Coronary artery (tissue), 2 donors: ENCODE measurements around the gene MSL3B.
A peak's percentile ranks its signal among the peaks of the same experiment; 100 is the strongest.

Experiments used
- DNase-seq: peaks from one replicate; pipeline ENCODE4 v3.0.0-alpha.2; 2017; ENCODE audit warnings: low spot score
- H3K27ac ChIP-seq, 2 donors: fragments of 200-600 bp; sonication (generic); one replicate each; pipeline ENCODE4 v1.5.1; 2016 to 2019
- H3K4me3 ChIP-seq: fragments of 200-600 bp; sonication (generic); 2 replicates; pipeline ENCODE4 v1.5.1; 2016; ENCODE audit warnings: mild to moderate bottlenecking, moderate library complexity
- TF ChIP-seq, protein P1 (sequence below): fragments of 200-600 bp; sonication (generic); IDR thresholded peaks from one replicate; pipeline ENCODE4 v1.5.1; 2019; ENCODE audit warnings: antibody characterized with exemption

MSL3B gene

DNA sequence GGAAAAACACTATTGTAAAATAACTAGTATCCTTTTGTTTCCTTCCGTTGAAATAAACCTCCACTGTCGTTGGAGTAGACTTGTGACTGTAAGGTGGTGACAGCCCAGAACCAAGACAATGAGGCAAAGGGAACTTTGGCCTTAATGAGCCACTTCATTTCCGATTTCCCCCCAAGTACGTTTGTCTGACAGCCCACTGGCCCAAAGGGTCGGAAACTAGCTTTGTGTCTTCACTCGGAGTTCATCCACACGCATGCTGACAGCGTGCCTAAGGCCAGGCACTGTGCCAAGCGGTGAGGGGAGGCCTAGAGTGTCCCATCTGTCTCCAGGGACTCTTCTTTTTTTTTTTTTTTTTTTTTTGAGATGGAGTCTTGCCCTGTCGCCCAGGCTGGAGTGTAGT is 34.8 kb downstream of the MSL3B start:
- no peak overlapping the region for H3K4me3 ChIP-seq
- TF ChIP-seq, protein P1, sequence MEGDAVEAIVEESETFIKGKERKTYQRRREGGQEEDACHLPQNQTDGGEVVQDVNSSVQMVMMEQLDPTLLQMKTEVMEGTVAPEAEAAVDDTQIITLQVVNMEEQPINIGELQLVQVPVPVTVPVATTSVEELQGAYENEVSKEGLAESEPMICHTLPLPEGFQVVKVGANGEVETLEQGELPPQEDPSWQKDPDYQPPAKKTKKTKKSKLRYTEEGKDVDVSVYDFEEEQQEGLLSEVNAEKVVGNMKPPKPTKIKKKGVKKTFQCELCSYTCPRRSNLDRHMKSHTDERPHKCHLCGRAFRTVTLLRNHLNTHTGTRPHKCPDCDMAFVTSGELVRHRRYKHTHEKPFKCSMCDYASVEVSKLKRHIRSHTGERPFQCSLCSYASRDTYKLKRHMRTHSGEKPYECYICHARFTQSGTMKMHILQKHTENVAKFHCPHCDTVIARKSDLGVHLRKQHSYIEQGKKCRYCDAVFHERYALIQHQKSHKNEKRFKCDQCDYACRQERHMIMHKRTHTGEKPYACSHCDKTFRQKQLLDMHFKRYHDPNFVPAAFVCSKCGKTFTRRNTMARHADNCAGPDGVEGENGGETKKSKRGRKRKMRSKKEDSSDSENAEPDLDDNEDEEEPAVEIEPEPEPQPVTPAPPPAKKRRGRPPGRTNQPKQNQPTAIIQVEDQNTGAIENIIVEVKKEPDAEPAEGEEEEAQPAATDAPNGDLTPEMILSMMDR: no peak
- DNase-seq: peak; percentile 35
- no peak overlapping the region for H3K27ac ChIP-seq

DNA sequence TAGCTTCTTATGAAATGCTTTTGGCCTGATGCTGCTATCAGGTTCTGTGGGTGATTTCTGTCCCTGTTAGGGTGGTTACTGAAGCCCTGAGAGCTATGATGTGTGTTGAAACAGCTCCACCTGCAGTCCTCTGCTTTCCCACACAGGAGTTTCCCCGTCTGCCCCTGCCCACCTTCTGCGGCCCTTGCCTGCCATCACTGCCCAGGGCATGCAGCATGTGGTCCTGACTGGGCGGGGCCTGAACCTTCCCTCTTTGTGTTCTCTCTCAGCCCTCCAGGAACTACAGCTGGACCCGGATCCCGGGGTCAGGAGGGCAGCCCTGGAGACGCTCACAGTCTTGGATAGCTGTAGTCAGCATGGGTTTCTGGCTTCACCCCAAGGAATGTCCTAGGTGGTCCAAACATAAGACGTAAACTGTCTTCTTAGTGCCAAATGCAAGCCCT is 35.3 kb downstream of the MSL3B start:
- TF ChIP-seq, protein P1: no peak
- Histone ChIP-seq H3K4me3 (no peak overlapping the region), H3K27ac (no peak overlapping the region)
- peak; percentile 67 for DNase-seq

DNA sequence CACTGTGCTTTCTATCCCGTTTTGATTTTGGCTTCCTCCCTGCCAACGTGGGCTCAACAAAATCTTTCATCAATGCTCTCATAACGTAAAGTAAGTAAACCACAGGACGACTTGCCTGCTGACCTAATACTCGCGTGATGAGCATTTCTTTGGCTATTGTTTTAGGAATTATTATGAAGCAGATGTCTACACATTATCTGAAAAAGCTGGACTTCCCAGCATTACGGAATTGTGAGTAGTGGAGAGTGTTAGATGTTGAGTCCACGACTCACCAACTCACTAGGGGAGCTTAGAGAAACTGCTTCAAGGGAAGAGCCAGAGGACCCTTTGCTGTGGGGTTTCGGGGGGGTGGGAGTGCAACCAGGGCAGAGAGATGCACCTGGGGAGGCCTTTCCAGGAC is 35.8 kb downstream of the MSL3B start:
- H3K4me3 ChIP-seq: no peak overlapping the region
- DNase-seq: no peak
- TF ChIP-seq, protein P1: no peak
- no peak overlapping the region for H3K27ac ChIP-seq

DNA sequence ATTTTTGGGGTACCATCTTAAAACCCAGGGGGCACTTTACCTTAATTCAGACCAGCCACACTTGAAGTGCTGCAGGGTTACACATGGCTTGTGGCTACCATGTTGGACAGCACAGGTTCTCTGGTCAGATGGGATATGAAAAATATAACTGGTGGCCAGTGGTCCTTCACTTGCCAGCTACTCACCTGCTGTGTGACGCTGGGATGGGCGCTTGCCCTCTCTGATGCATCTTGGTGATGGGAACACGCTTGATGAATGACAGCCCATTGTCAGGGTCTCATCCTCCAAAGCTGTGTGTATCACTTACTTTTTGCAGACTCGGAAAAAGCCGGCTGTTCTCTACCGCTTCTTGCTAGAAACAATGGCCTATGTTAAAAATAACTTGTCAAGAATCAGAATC is 36.3 kb downstream of the MSL3B start:
- no peak for DNase-seq
- H3K27ac ChIP-seq: no peak overlapping the region
- no peak overlapping the region for H3K4me3 ChIP-seq
- TF ChIP-seq, protein P1: no peak

DNA sequence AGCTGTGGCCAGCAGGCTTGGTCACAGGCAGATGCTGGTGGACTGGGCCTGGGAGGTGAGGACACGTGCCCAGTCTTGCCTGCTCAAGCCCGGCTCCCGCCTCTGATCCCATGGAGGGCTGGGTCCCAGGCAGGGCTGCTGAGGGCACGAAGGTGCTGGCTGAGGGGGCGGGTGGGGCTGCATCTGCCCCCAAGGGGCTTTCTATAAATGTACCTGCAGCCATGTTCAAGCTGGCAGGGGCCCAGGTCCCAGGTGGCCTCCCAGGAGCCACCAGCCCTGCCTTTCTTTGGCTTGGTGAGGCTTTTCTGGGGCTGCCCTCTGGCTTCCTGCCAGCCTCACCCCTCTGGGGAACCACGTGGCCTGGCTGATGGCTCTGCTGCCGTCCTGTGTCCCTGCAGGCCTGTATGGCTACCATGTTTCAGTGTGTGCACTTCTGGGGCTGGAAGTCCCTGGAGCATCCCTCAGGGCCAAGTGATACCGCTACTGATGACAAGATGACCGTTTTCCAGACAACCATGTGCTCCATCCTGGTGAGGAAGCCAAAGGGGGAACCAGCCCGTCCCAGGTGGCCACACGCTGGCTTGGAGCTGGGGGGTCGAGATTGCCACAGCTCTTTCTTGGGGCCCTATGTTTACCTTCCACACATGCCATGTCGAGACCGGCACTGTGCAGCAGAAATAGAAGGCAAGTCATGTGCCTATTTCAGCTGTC is 37.0 kb downstream of the MSL3B start:
- TF ChIP-seq, protein P1: no peak
- peak; percentile 45 for DNase-seq
- H3K27ac ChIP-seq: no peak overlapping the region
- H3K4me3 ChIP-seq: no peak overlapping the region

DNA sequence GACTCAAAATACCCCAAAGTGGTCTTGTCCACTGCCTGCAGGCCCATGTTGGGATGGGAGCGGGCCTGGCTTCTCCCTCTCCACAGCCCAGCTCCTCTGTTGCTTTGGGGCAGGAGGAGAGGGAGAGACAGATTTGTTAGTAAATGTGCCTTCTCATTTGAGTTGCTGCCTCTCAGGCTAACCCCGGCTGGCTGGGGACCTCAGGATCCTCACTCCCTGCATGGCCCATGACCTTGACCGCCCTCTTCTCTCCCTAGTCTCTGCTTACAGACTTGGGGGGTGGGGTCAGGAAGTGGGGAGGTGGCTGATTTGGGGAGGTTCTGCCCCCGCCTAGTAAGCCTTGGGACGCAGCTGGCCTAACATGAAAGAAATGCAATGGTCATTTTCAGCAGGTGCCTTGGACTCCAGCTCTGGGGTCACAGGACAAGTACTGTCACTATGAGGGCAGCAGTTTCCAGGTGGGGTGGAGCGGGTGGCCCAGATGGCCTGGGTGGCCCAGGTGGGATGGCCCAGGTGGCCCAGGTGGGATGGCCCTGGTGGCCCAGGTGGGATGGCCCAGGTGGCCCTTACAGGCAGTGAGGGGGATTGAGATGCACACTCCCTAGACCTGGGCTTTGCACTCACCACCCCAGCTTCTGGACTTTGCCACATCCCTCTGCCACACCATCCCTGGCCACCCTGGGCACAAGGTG is 37.9 kb downstream of the MSL3B start:
- H3K27ac ChIP-seq: no peak overlapping the region
- peak; percentile 31 for DNase-seq
- H3K4me3 ChIP-seq: no peak overlapping the region
- TF ChIP-seq, protein P1: no peak
